Karpas-422 (cell line): ENCODE measurements around the gene FAM216A. TPM values are rescaled to one million over a fixed set of nuclear protein-coding genes. Genes with fewer than 3 reads are reported as not detected.
"Not testable (repeated sequence)": the region's sequence is repeated elsewhere in the genome, so short reads cannot be mapped to it uniquely, and the experiment has no call there.

Experiments used
- DNase-seq: peaks from one replicate; pipeline ENCODE4 v3.0.0-alpha.2; 2015
- H2AFZ ChIP-seq: fragments of 200-600 bp; sonication (generic); 2 replicates; pipeline ENCODE4 v1.6.1; 2014; ENCODE audit warnings: antibody characterized with exemption, low read length, mixed read lengths
- H3K27ac ChIP-seq: fragments of 200-600 bp; sonication (generic); 2 replicates; pipeline ENCODE4 v1.5.1; 2014; ENCODE audit warnings: mild to moderate bottlenecking, low read length, moderate library complexity
- H3K27me3 ChIP-seq: fragments of 200-600 bp; sonication (generic); 2 replicates; pipeline ENCODE4 v1.6.1; 2014; ENCODE audit warnings: low read length, mixed read lengths
- H3K36me3 ChIP-seq: fragments of 200-600 bp; sonication (generic); 2 replicates; pipeline ENCODE4 v1.6.1; 2014; ENCODE audit warnings: low read length, mixed read lengths; ENCODE audit not compliant: insufficient read depth
- H3K4me1 ChIP-seq: fragments of 200-600 bp; sonication (generic); 2 replicates; pipeline ENCODE4 v1.6.1; 2014; ENCODE audit warnings: mild to moderate bottlenecking, low read length, mixed read lengths
- H3K4me2 ChIP-seq: fragments of 200-600 bp; sonication (generic); 2 replicates; pipeline ENCODE4 v1.6.1; 2014; ENCODE audit warnings: low read length, low read depth, mild to moderate bottlenecking; ENCODE audit not compliant: poor library complexity, severe bottlenecking
- H3K4me3 ChIP-seq: fragments of 200-600 bp; sonication (generic); 2 replicates; pipeline ENCODE4 v1.5.1; 2014; ENCODE audit warnings: mild to moderate bottlenecking, antibody characterized with exemption, low read length, mixed read lengths
- H3K79me2 ChIP-seq: fragments of 200-600 bp; sonication (generic); 2 replicates; pipeline ENCODE4 v1.6.1; 2014; ENCODE audit warnings: mild to moderate bottlenecking, low read length, mixed read lengths
- H3K9ac ChIP-seq: fragments of 200-600 bp; sonication (generic); 2 replicates; pipeline ENCODE4 v1.6.0; 2014; ENCODE audit warnings: low read length
- H3K9me2 ChIP-seq: fragments of 200-600 bp; sonication (generic), shearing (Covaris generic); replicated peaks from 2 replicates; pipeline ENCODE4 v1.6.0; 2014; ENCODE audit warnings: mild to moderate bottlenecking, low read length, moderate library complexity; ENCODE audit not compliant: insufficient read depth
- H3K9me3 ChIP-seq: fragments of 300-700, 200-600 bp; sonication (generic); 2 replicates; pipeline ENCODE4 v1.6.1; 2014; ENCODE audit warnings: low read length, mixed read lengths
- H4K20me1 ChIP-seq: fragments of 200-600 bp; sonication (generic); 2 replicates; pipeline ENCODE4 v1.6.1; 2014; ENCODE audit warnings: mild to moderate bottlenecking, antibody characterized with exemption, low read length, low read depth; ENCODE audit not compliant: insufficient read depth
- total RNA-seq: library from RNA; depleted of rRNA; stranded (reverse); fragments of >200 nt; shearing (Covaris generic); gene quantifications from 2 replicates; pipeline ENCODE4 v1.2.3, GENCODE V29; 2014; ENCODE audit warnings: low replicate concordance

The FAM216A gene
- total RNA-seq, 1 experiment from 2014 or later = 59.9 TPM

- H3K4me1 ChIP-seq = peaks cover 32% of the 10 kb centered on the region
- H3K27me3 ChIP-seq = no peaks in the 10 kb centered on the region
- no peak overlapping the region for H3K9ac ChIP-seq
- no peak overlapping the region for H3K27ac ChIP-seq
- no peaks in the 10 kb centered on the region for H3K9me3 ChIP-seq
- no peak overlapping the region for H3K4me2 ChIP-seq
- H2AFZ ChIP-seq = no peak overlapping the region
- no peaks in the 10 kb centered on the region for H4K20me1 ChIP-seq
- H3K9me2 ChIP-seq = no peaks in the 10 kb centered on the region
- DNase-seq = no peak
- H3K79me2 ChIP-seq = peaks cover 34% of the 10 kb centered on the region
- peaks cover 14% of the 10 kb centered on the region; the same call in 1 of the 2 replicates for H3K36me3 ChIP-seq
- no peak overlapping the region for H3K4me3 ChIP-seq
Measured at GRCh38 chr12:110503432-110503831, 34.8 kb downstream of the FAM216A start.

- Histone ChIP-seq H3K9ac (no peak overlapping the region), H3K9me2 (no peaks in the 10 kb centered on the region), H3K4me1 (peaks cover 17% of the 10 kb centered on the region), H3K27ac (no peak overlapping the region), H3K27me3 (no peaks in the 10 kb centered on the region), H2AFZ (no peak overlapping the region), H3K36me3 (no peaks in the 10 kb centered on the region; the same call in 1 of the 2 replicates), H3K4me3 (no peak overlapping the region), H3K9me3 (no peaks in the 10 kb centered on the region), H3K4me2 (no peak overlapping the region), H4K20me1 (no peaks in the 10 kb centered on the region), H3K79me2 (peaks cover 15% of the 10 kb centered on the region)
- DNase-seq = no peak
Measured at GRCh38 chr12:110505332-110505731, 36.7 kb downstream of the FAM216A start.

DNA sequence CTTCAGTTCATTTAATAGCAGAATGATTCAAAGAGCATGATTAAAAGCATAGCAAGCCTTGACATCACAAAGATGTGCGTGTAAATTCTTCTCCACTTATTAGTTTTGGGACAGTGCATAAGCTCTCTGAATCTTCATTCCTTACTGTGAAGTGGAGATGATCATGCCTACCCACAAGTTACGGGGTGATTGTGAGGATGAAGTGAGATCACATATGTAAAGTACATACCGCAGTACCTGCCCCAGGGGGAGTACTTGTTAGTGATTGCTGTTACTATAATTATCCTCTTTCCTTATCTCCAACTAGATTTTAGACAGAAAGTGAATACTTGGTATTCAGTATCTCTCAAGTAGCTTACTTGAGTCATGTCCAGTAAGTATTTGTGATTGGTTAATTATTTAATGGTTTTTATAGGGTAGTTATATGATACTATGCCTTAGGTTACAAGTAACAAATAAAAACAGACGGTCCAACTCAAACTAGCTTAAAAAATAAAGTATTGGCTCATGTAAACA lies 39.5 kb downstream of the FAM216A start:
- Histone ChIP-seq H2AFZ (no peak overlapping the region), H3K27ac (no peak overlapping the region), H3K36me3 (no peaks in the 10 kb centered on the region), H3K4me1 (peaks cover 7% of the 10 kb centered on the region), H3K4me2 (no peak overlapping the region), H3K9ac (no peak overlapping the region), H3K27me3 (no peaks in the 10 kb centered on the region), H3K9me3 (no peaks in the 10 kb centered on the region), H3K79me2 (no peaks in the 10 kb centered on the region), H4K20me1 (no peaks in the 10 kb centered on the region), H3K9me2 (no peaks in the 10 kb centered on the region), H3K4me3 (no peak overlapping the region)
- no peak for DNase-seq

DNA sequence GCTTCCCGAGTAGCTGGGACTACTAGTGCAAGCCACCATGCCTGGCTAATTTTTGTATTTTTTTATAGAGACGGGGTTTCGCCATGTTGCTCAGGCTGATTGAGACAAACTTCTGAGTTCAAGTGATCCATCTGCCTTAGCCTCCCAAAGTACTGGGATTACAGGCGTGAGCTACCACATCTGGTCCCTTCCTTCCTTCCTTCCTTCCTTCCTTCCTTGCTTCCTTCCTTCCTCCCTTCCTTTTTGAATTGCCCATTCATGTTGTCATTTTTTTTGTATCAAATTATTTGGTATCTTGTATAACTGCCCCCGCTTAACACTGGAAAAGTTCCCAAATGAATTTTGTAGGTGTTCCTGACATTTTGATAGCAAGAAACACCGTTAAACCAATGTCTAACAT lies 45.2 kb downstream of the FAM216A start:
- Histone ChIP-seq H3K4me2 (no peak overlapping the region), H3K9ac (no peak overlapping the region), H2AFZ (no peak overlapping the region), H3K4me1 (peaks cover 15% of the 10 kb centered on the region), H3K36me3 (no peaks in the 10 kb centered on the region), H3K27ac (no peak overlapping the region), H3K4me3 (no peak overlapping the region), H3K27me3 (no peaks in the 10 kb centered on the region), H3K79me2 (no peaks in the 10 kb centered on the region), H3K9me2 (no peaks in the 10 kb centered on the region), H3K9me3 (no peaks in the 10 kb centered on the region), H4K20me1 (no peaks in the 10 kb centered on the region)
- no peak for DNase-seq

GRCh38 chr12:110514363-110514762 lies 45.7 kb downstream of the FAM216A start:
- H3K9me2 ChIP-seq = no peaks in the 10 kb centered on the region
- no peak overlapping the region for H3K9ac ChIP-seq
- no peaks in the 10 kb centered on the region for H3K79me2 ChIP-seq
- DNase-seq = no peak
- no peak overlapping the region for H3K4me2 ChIP-seq
- H2AFZ ChIP-seq = no peak overlapping the region
- H3K36me3 ChIP-seq = no peaks in the 10 kb centered on the region
- no peaks in the 10 kb centered on the region for H4K20me1 ChIP-seq
- no peaks in the 10 kb centered on the region for H3K9me3 ChIP-seq
- H3K27ac ChIP-seq = no peak overlapping the region
- H3K4me3 ChIP-seq = no peak overlapping the region
- no peaks in the 10 kb centered on the region for H3K27me3 ChIP-seq
- H3K4me1 ChIP-seq = peaks cover 15% of the 10 kb centered on the region

GRCh38 chr12:110516995-110517394 lies 48.4 kb downstream of the FAM216A start:
- Histone ChIP-seq H3K9me3 (no peaks in the 10 kb centered on the region), H3K36me3 (no peaks in the 10 kb centered on the region), H4K20me1 (no peaks in the 10 kb centered on the region), H2AFZ (no peak overlapping the region), H3K27ac (no peak overlapping the region), H3K4me1 (peaks cover 15% of the 10 kb centered on the region), H3K27me3 (no peaks in the 10 kb centered on the region), H3K9me2 (no peaks in the 10 kb centered on the region), H3K9ac (no peak overlapping the region), H3K4me2 (no peak overlapping the region), H3K4me3 (no peak overlapping the region), H3K79me2 (no peaks in the 10 kb centered on the region)
- no peak for DNase-seq

- not testable (repeated sequence) for H3K9me2 ChIP-seq, H3K79me2 ChIP-seq, H2AFZ ChIP-seq, H3K4me2 ChIP-seq, H3K27ac ChIP-seq, H3K9me3 ChIP-seq, H4K20me1 ChIP-seq, H3K27me3 ChIP-seq, H3K4me3 ChIP-seq, H3K36me3 ChIP-seq, H3K9ac ChIP-seq, DNase-seq
- peaks cover 15% of the 10 kb centered on the region for H3K4me1 ChIP-seq
Measured at GRCh38 chr12:110518014-110518413, 49.4 kb downstream of the FAM216A start.

GRCh38 chr12:110520876-110521712 lies 52.4 kb downstream of the FAM216A start:
- not testable (repeated sequence) for H3K9ac ChIP-seq, H3K79me2 ChIP-seq, H3K27ac ChIP-seq, H3K9me3 ChIP-seq, DNase-seq, H2AFZ ChIP-seq, H3K4me3 ChIP-seq, H4K20me1 ChIP-seq, H3K27me3 ChIP-seq, H3K9me2 ChIP-seq, H3K4me2 ChIP-seq, H3K36me3 ChIP-seq, H3K4me1 ChIP-seq
